GM13977 (cell line): ENCODE data around the gene KDF1.

Experiments
- DNase-seq: peaks from one replicate; pipeline ENCODE4 v3.0.0; 2012; ENCODE audit warnings: low spot score
- CTCF ChIP-seq: IDR thresholded peaks from 2 replicates; pipeline ENCODE4 v1.5.1; 2012; ENCODE audit warnings: mild to moderate bottlenecking, control low read depth; ENCODE audit not compliant: insufficient read depth; ENCODE audit errors: extremely low read depth, missing control alignments
- in situ Hi-C: fragments of 300-500 bp; cut with MboI; formaldehyde crosslinking; loops from one replicate; pipeline ENCODE4 v1.12.0; 2022; ENCODE audit warnings: low sequenced_read_pairs, low pct_unique_long_range_greater_than_20kb, mixed read lengths, inconsistent platforms; ENCODE audit not compliant: unreplicated experiment

Gene KDF1

GRCh38 chr1:26938004-26938658, 22.1 kb downstream of the KDF1 start:
- in situ Hi-C loops = no loop called here
- no peak for TF ChIP-seq CTCF
- no peak for DNase-seq

GRCh38 chr1:26936823-26937222, 23.4 kb downstream of the KDF1 start:
- no peak for DNase-seq
- no peak for TF ChIP-seq CTCF
- in situ Hi-C loops = no loop called here

- peak; percentile 51 for DNase-seq
- in situ Hi-C loops = no loop called here
- no peak for TF ChIP-seq CTCF
Observed at GRCh38 chr1:26932531-26932930, 27.7 kb downstream of the KDF1 start.

- no peak for TF ChIP-seq CTCF
- in situ Hi-C loops = no loop called here
- DNase-seq = no peak
Observed at GRCh38 chr1:26923711-26924110, 36.6 kb downstream of the KDF1 start.

GRCh38 chr1:26922901-26923300, 37.4 kb downstream of the KDF1 start:
- no peak for TF ChIP-seq CTCF
- DNase-seq = no peak
- in situ Hi-C loops = no loop called here

- no peak for DNase-seq
- in situ Hi-C loops = no loop called here
- TF ChIP-seq CTCF = no peak
Observed at GRCh38 chr1:26922431-26922729, 37.9 kb downstream of the KDF1 start.
